Measurements from ENCODE around the gene EPS8L1. TPM values are rescaled to one million over a fixed set of nuclear protein-coding genes. Genes with fewer than 3 reads are reported as not detected.

EPS8L1 gene
- total and polyA plus RNA-seq, 2 donors (not counting 1 experiment from before 2014, with no cell fraction given) = 0.72 to 1.0 TPM

DNA sequence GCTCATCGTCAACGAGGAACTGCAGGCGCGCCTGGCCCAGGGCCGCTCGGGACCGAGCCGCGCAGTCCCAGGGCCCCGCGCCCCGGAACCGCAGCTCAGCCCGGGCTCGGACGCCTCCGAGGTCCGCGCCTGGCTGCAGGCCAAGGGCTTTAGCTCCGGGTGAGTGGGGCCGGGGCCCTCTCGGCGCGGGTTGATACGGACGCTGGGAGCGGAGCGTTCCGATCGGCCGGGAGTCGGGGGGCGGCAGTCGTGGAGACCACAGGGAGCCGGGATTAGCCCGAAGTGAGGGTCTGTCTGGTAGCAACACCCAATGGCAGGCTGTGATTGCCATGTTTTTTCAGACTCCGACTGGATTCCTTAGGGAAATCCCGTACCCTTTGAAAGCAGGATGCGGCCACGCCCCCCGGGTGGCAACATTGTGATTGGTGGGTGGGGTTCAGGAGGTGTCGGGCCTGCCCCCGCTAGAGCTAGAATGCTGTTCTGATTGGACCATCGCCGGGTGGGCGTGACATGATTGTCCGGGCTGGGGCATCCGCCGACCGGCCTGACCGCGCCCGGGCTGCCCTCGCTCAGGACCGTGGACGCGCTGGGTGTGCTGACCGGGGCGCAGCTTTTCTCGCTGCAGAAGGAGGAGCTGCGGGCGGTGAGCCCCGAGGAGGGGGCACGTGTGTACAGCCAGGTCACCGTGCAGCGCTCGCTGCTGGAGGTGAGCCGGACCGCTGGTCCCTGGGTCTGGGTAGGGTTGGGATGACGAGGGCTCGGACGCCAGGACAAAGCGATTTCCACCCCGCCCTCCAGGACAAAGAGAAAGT is 11.3 kb downstream of the EPS8L1 start:
- 5% methylated on average over 74 of the region's 74 CpGs for WGBS (ENCODE audit: insufficient coverage)
- H3K27me3 ChIP-seq (replicated peaks in 1 of 4; ENCODE audit: control extremely low read depth in 1 of 4, control insufficient read depth in 3 of 4, insufficient read depth in 4 of 4, low read length in 3 of 4) = peaks cover 0 to 63% (median 22%) of the 10 kb centered on the region in 4 experiments
- DNase-seq = peak; percentile 63
- H3K4me3 Mint-ChIP-seq = peak overlapping the region; percentile 77
- peaks cover 0 to 7% of the 10 kb centered on the region in 2 experiments for H3K36me3 ChIP-seq (replicated peaks in 1 of 2; ENCODE audit: control extremely low read depth in 1 of 2, control insufficient read depth in 1 of 2, extremely low read depth in 1 of 2, insufficient read depth in 2 of 2, low read length in 1 of 2)
- H3K9ac ChIP-seq (ENCODE audit: low read length) = peak overlapping the region; percentile 39
- intact Hi-C loops (cut with micrococcal nuclease) = no loop called here
- ChIA-PET POLR2A (interaction anchor here (0.7 kb wide), 1 partner anchor 31 kb away, joined by 3 read pairs; the partner anchor contains the start of gene PPP1R12C), CTCF (interaction anchor here (1.3 to 1.5 kb wide), 2 partner anchors 332 to 546 kb away, joined by 3 to 5 read pairs; no protein-coding TSS in a partner anchor)
- peak overlapping the region; percentile 46 for H3K27ac Mint-ChIP-seq
- H3K9me3 Mint-ChIP-seq (ENCODE audit: insufficient read depth) = peaks cover 3% of the 10 kb centered on the region
- no peak overlapping the region for H2AFZ ChIP-seq (ENCODE audit: insufficient read depth, low read depth, low read length, poor library complexity, severe bottlenecking)
- ATAC-seq (ENCODE audit: low read depth) = peak; percentile 58
- peaks cover 29% of the 10 kb centered on the region for H4K20me1 ChIP-seq (ENCODE audit: control insufficient read depth, insufficient read depth, low read length, poor library complexity, severe bottlenecking)
- peak overlapping the region in 4 of 5 experiments; percentile 10 to 42 (median 23) for H3K4me3 ChIP-seq (ENCODE audit: control extremely low read depth in 1 of 5, extremely low read depth in 1 of 5, insufficient read depth in 1 of 5, low read depth in 2 of 5, low read length in 4 of 5)
- peak overlapping the region; percentile 87 for H3K4me2 ChIP-seq (replicated peaks; ENCODE audit: low read depth, low read length, poor library complexity, severe bottlenecking)
- peaks cover 50% of the 10 kb centered on the region for H3K27me3 Mint-ChIP-seq
- TF ChIP-seq, protein P1, sequence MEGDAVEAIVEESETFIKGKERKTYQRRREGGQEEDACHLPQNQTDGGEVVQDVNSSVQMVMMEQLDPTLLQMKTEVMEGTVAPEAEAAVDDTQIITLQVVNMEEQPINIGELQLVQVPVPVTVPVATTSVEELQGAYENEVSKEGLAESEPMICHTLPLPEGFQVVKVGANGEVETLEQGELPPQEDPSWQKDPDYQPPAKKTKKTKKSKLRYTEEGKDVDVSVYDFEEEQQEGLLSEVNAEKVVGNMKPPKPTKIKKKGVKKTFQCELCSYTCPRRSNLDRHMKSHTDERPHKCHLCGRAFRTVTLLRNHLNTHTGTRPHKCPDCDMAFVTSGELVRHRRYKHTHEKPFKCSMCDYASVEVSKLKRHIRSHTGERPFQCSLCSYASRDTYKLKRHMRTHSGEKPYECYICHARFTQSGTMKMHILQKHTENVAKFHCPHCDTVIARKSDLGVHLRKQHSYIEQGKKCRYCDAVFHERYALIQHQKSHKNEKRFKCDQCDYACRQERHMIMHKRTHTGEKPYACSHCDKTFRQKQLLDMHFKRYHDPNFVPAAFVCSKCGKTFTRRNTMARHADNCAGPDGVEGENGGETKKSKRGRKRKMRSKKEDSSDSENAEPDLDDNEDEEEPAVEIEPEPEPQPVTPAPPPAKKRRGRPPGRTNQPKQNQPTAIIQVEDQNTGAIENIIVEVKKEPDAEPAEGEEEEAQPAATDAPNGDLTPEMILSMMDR (IDR thresholded peaks at IDR 0.05) = no peak
- TF ChIP-seq EZH2 (IDR thresholded peaks at IDR 0.05; ENCODE audit: borderline replicate concordance, insufficient read depth, low read depth, low read length, poor library complexity, severe bottlenecking) = peak; percentile 67
- H3K27ac ChIP-seq (ENCODE audit: low read length in 2 of 2) = no peak overlapping the region
- peaks cover 39% of the 10 kb centered on the region for H3K4me1 Mint-ChIP-seq
- peaks cover 26 to 32% of the 10 kb centered on the region in 2 donors for H3K4me1 ChIP-seq (ENCODE audit: control insufficient read depth in 2 of 2, insufficient read depth in 2 of 2, low read length in 2 of 2)
- H3K79me2 ChIP-seq (ENCODE audit: control insufficient read depth, insufficient read depth, low read length) = no peaks in the 10 kb centered on the region
- H3K9me3 ChIP-seq (ENCODE audit: control extremely low read depth in 1 of 3, control insufficient read depth in 2 of 3, insufficient read depth in 1 of 3, low read length in 2 of 3) = peaks cover 0 to 38% (median 0%) of the 10 kb centered on the region in 3 donors

Data from B cell (primary cell).